GM19455 (cell line): ENCODE results near the gene MAGEC3.
"Not testable (repeated sequence)": the region's sequence is repeated elsewhere in the genome, so short reads cannot be mapped to it uniquely, and the experiment has no call there.

Source experiments
- ATAC-seq: cut with Tn5 transposase; IDR thresholded peaks from one replicate; pipeline ENCODE4 v1.9.1; 2021; ENCODE audit not compliant: unreplicated experiment

The MAGEC3 gene, protein sequence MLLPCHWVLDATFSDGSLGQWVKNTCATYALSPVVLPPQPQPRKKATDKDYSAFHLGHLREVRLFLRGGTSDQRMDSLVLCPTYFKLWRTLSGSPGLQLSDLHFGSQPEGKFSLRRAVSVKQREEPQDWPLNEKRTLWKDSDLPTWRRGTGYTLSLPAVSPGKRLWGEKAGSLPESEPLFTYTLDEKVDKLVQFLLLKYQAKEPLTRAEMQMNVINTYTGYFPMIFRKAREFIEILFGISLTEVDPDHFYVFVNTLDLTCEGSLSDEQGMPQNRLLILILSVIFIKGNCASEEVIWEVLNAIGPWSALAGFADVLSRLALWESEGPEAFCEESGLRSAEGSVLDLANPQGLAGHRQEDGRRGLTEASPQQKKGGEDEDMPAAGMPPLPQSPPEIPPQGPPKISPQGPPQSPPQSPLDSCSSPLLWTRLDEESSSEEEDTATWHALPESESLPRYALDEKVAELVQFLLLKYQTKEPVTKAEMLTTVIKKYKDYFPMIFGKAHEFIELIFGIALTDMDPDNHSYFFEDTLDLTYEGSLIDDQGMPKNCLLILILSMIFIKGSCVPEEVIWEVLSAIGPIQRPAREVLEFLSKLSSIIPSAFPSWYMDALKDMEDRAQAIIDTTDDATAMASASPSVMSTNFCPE

DNA sequence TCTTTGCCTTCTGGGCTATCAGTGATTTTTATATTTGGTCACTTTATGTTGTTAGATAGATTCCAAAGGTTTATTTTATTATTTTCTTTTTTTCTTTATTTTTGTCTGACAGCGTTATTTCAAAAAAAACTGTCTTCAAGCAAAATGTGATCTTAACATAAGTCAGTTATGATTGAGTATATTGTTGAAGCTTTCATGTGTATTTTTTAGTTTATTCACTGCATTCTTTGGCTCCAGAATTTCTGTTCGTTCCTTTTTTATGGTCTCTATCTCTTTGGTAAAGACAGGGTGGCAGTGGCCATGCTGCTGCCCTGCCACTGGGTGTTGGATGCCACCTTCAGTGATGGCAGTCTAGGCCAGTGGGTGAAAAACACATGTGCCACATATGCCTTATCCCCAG is at the start of gene MAGEC3:
MAGEC3 (plus strand) TSS at position 301 of the 400 bp plus-strand sequence; CDS start at position 301, 0 bp downstream.
- no peak for ATAC-seq

DNA sequence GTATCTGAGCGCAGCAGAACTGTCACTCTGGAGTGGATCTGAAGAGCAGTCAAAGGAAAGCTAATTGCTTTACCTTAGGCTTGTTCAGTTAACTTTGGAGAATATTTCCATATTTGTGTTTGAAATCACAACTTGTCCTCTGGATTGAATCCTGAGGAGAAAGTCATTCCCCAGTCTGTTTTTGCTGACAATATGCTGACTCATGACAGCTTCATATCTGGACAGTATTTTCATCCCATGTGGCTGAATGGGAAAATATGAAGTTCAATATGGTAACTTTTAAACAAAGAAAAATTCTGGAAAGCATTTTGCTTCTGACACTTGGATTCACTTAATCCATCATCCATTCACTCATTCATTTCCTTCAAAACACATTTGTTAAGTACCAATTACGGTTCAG is 46.3 kb upstream of the MAGEC3 start:
- no peak for ATAC-seq

DNA sequence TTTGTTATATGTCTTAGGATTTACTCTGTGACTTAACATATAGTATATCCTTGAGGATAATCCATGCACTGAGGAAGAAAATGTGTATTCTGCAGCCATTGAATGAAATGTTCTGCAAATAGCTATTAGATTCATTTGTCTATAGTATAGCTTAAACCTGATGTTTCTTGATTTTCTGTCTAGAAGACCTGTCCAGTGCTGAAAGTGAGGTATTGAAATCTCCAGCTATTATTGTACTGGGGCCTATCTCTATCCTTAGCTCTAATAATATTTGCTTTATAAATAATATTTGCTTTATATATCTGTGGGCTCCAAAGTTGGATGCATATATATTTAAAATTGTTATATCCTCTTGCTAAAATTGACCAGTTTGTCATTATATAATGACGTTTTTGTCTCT is 26.7 kb upstream of the MAGEC3 start:
- no peak for ATAC-seq

DNA sequence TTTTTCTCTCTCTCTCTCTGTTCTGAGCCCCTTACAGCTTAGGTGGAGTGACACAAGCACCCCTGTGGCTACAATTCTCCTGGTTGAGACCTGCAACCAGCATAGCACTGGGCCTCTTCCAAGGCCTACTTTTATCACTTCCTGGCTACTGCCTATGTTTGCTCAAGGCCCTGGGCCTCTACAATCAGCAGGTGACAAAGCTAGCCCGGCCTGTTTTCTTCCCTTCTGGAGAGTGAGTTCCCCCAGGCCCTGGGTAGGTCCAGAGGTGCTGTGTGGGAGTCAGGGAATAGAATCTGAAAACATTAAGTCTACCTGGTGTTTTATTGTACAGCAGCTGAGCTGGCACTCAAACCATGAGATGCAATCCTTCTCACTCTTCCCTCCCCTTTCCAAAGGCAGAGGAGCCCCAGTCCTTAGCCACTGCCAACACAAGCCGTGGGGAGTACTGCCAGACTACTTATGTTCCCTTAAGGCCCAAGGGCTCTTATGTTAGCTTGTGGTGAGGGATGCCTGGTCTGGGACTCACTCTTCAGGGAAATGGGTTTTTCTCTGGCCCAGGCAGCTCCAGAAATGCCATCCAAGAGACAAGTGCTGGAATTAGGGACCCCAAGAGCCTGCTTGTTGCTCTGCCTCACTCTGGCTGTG is 23.8 kb upstream of the MAGEC3 start:
- ATAC-seq = no peak

DNA sequence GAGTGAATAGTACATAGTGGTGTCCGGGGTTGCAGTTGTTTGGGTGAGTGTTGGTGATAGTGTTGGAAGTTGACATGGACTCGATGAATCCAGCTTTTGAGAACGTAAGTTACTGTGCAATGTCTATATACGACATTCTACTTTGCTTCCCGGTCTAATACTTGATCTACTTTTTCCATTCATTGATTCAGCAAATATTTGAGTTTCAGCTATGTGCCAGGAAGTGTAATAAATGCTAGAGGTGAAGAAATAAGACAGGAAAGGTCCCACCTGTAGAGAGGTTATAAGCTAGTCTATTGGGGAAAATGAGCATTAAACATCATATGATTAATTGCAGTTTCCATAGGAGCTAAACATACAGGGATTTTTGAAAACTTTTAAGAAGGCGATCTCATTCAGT is 22.2 kb upstream of the MAGEC3 start:
- ATAC-seq = no peak

DNA sequence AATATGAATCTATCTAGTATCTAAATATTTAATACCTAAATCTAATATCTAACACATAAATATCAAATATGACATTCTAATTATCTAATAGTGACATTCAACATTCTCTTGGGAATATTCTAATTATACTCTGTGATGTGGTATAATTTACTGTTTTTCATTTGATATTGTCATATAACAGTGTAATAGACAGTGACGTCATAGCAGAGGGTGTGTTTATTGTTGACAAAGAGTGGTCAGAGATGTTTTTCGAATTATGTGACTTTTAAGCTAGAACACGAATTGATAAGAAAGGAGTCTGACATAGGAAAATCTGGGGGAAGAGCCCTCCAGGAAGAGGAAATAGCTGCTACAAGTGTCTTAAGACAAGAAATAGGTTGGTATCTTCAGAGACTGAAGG is 5.9 kb upstream of the MAGEC3 start:
- ATAC-seq = no peak

DNA sequence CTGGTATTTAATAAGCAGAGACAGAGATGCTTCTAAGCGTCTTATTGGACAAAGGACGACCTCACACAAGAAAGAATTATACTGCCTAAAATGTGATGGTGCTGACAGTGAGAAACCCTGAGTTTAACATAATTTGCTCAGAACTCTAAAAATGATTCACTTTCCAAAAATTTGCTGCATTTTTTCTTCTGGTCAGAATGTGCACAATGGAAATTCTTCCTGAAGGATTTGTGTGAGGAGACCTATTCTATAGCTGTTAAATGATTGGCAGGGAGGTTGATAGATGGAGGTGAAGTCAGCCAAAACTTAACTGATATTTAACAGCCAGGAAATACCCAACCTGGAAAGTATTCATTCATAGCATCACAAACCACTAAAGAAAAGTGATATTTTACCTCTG is 1.7 kb downstream of the MAGEC3 start:
- no peak for ATAC-seq

DNA sequence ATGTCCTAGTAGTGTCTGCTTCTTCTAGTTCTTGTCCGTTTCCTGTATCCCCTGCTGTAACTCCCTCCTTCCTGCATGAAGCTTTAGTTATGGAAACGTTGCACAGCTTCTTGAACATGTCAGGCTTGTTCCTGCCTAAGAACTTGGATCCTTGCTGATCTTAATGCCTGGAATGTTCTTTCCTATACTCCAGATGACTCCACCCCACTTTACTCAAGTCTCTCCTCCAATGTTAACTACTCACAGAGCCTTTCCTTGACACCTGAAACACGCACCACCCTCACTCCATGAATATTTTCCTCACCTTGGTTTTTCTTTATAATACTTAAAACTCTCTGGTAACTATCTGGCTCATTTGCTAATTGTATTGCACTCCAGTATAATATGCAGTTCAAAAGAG is 19.4 kb downstream of the MAGEC3 start:
- no peak for ATAC-seq

DNA sequence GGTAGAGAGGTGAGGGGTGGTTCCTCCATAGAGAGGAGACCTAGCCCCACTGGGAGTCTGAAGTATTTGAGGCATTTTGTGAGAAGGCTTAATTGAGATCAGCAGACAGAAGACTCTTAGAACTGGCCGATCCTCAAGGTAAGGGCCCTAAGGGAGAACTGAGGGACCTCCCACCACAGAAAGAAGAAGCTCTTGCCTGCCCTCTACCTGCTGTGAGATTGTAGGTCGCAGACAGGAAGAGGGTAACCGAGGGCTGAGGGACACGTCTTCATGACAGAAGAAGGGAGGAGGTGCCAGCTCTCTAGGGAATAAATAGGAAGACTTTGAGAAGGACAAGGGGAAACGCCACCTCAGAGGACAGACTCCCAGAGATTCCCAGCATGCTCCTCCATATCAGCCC is 41.5 kb downstream of the MAGEC3 start:
- ATAC-seq = no peak

DNA sequence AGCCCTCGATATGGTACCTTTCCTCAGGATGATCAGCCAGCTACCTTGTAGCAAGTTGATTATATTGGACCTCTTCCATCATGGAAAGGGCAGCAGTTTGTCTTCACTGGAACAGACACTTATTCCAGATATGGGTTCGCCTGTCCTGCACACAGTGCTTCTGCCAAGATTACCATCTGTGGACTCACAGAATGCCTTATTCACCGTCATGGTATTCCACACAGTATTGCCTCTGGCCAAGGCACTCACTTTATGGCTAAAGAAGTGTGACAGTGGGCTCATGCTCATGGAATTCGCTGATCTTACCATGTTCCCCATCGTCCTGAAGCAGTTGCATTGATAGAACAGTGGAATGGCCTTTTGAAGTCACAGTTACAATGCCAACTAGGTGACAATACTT is 50.7 kb downstream of the MAGEC3 start:
- ATAC-seq = not testable (repeated sequence)

DNA sequence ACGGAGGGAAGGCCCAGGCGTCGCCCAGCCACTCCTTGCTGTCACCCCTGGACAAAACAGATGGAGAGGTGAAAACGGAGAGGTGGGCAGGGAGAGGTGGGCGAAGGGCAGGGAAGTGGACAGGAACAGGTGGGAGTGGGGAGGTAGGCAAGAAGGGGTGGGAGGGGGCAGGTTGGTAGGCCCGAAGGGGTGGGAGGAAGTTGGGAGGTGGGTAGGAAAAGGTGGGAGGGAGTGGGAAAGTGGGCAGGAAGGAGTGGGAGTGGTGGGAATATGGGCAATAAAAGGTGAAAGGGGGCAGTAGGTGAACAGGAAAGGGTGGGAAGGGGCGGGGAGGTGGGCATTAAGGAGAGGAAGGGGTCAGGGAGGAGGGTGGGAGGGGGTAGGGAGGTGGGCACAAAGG is 56.6 kb downstream of the MAGEC3 start:
- no peak for ATAC-seq

DNA sequence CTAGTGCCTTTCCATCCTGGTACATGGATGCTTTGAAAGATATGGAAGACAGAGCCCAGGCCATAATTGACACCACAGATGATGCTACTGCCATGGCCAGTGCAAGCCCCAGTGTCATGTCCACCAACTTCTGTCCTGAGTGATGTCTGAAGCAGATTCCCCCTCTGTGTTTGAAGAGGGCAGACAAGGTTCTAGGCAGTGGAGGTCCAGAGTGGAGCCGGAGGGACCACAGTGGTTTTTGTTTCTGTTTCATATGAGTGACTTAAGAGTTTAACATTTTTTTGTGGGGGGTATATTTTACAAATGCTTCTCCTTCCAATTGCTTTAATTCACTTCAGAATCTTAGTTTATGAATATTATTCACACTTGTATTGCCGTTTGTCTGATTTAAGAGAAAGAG is 59.6 kb downstream of the MAGEC3 start:
- no peak for ATAC-seq

DNA sequence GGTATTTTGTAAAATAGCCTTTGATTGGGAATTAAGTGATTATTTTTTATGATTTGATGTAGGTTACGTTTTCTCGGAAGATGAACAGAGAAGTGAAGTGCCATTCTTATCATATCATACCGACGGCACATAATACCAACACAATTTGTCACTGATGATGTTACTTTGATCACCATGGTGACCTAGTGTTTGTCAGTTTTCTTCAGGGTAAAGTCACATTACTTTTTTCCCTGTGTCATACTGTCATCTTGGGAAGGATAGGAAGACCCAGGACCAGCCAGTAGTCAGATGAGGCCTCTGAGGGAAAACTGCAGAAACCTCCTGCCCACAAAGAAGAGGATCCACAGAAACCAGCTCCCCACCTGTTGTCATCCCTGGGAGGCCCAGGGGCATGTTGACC is 64.2 kb downstream of the MAGEC3 start:
- ATAC-seq = no peak

DNA sequence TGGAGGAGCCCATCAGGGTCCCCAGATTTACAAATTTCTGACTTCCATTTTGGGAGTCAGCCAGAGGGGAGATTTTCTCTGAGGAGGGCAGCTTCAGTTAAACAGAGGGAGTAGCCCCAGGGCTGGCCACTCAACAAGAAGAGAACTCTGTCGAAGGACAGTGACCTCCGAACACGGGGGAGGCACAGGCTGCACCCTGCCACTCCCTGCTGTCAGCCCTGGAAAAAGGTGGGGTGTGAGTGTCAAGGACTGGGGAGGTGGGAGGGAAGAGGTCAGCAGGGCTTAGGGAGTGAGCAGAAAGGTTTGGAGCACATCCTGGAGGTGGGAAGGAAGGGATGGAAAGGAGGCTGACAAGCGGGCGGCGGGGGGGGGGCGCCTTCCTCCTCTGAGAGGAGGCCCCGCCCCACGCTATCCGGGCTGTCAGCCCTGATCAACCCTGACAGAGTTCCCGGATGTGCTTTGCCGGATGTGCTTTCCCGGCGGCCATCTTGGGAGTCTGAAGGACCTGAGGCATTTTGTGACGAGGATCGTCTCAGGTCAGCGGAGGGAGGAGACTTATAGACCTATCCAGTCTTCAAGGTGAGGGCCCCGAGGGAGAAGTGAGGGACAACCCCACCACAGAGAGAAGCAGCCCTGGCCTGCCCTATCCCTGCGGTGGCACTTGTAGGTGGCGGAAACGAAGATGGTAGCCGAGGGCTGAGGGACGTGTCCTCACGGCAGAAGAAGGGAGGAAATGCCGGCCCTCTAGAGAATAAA is 65.5 kb downstream of the MAGEC3 start, which contains the start of gene MAGEC1:
MAGEC1 (plus strand) TSS at position 495 of the 756 bp plus-strand sequence. CDS start 1,179 bp downstream, outside the sequence.
- no peak for ATAC-seq

DNA sequence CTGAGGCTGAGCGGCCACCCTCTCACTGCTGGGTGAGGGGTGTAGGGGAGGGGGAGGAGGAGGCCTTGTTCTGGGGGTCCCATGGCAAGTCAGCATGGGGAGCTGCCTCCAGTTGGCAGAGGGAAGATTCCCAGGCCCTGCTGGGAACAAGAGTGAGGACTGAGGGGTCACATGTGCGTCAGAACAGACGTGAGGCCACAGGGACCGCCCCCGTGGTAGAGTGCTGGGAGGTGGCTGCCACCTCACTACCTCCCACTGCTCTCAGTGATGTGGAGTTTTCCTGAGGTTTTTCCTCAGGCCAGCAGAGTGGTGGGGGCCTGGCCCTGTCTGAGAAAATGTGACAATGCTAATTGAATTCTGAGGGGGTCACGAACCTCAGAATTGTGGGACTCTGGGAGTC is 66.1 kb downstream of the MAGEC3 start:
- no peak for ATAC-seq

DNA sequence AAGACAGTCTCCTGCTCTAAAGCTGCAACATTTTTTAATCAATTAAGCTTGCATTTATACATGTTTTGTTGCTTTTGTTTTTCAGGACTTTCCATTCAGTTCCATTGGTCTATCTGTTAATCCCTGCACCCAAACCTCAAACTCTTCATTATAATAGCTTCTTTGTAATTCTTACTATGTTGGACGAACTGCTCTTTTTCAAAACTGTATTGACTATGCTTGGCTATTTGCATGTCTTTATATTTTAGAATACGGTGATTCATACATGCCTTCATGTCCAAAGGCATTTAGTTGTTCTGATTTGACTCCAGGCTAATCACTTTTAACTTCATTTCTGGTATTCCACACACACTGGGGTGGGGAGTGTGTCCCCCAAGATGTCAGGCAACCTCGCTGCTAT is 79.7 kb downstream of the MAGEC3 start:
- no peak for ATAC-seq

DNA sequence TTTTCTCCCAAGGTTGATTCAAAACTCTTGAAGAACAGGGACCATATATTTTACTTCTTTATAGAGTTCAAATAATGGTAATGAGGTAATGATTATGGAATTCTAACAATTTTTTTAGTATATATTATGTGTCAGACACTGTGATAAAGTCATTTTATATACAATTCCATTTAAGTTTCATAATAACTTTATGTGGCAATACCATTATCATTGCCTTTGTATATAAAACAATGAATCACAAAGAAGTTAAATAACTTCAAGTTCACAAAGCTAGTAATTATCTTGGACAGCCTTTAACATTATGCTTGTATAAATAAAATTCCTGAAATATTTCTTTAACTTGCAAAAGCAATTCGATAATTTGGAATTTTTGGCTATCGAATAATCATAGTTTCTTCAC is 86.2 kb downstream of the MAGEC3 start:
- ATAC-seq = no peak

DNA sequence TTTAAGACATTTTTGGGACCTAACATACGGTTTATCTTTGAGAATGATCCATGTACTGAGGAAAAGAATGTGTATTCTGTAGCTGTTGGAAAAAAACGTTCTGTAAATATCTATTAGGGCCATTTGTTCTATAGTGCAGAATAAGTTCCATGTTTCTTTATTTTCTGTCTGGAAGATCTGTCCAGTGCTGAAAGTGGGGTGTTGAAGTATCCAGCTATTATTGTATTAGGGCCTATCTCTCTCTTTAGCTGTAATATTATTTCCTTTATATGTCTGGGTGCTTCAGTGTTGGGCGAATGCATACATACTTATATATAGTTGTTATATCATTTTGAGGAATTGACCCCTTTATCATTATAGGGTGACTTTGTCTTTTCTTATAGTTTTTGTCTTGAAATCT is 90.3 kb downstream of the MAGEC3 start:
- no peak for ATAC-seq

DNA sequence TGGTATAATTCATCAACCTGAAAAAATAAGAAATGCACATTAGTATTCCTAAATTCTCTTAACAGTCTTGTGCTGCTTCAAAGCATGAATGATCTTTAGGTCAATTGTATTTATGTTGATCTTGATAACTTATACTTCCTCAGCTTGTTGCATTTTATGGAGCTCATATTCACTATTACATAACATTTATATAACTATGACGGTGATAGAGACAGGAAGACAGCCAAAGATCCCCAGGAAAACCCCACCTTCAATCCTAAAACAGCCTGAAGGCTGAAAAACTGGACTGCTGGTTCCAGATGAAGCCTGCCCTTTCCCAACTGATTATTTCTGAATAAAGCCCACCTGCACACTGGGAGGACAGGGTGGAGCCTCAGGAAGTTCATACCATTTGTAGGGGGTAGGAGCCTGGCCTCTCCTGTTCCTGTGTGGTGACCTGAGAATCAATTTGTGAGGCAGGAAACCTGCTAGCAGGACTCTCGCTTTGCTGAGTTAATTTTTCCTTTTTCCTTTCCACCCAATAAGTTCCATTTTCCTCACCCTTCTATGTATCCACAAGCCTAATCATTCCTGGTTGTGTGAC is 96.0 kb downstream of the MAGEC3 start:
- no peak for ATAC-seq

DNA sequence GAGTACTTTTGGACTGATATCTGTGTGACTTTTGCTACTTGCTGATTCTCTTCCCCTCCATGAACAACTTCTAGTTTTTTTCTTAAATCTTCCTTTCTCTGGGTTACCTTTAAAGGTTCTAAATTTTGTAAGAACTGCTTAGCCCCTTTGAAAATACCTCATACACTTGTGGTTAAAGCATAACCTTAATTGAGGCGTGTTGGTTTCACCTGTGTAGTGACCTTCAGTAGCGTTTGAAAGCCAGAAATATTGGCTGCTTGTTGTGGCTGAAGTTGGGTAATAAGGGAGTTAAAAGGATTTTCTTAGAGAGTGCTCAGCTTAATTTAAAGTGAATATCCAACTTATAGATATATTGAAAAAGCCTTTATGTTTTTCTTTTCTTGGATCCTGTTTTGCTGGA is 97.5 kb downstream of the MAGEC3 start:
- no peak for ATAC-seq

DNA sequence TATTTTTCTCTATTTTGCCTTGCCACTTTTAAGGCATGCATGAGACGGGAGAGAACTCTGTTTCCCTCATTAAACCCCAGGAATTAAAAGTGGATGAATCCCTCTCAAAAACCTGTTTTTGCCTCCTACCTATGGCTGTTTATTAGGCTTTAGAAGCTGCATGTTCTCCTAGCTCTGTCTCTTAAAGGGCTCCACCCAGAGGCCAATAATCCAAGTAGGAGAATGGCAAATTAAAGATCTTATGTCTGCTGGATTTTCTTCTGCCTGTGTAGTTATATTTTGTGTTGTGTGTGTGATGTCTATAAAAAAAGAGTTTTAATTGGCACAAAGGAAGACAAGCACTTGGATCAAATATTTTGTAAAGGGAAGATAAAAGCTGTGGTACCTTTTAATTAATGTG is 98.0 kb downstream of the MAGEC3 start:
- no peak for ATAC-seq
